ENCODE results near the gene PRKX.
"Not testable (repeated sequence)": the region's sequence is repeated elsewhere in the genome, so short reads cannot be mapped to it uniquely, and the experiment has no call there.

Gene PRKX

GRCh38 chrX:3707673-3708274, 5.7 kb downstream of the PRKX start:
- not testable (repeated sequence) for DNase-seq

- no peak for DNase-seq
Measured at GRCh38 chrX:3706481-3706880, 7.0 kb downstream of the PRKX start.

- DNase-seq, result not testable (repeated sequence)
Measured at GRCh38 chrX:3703251-3703650, 10.2 kb downstream of the PRKX start.

- peak; percentile 1 for DNase-seq
Measured at GRCh38 chrX:3702095-3702494, 11.4 kb downstream of the PRKX start.

- not testable (repeated sequence) for DNase-seq
Measured at GRCh38 chrX:3701445-3701928, 12.0 kb downstream of the PRKX start.

GRCh38 chrX:3699821-3700381, 13.5 kb downstream of the PRKX start:
- DNase-seq, result peak; percentile 10

GRCh38 chrX:3697701-3698279, 15.7 kb downstream of the PRKX start:
- DNase-seq, result peak; percentile 76

GRCh38 chrX:3697220-3697684, 16.2 kb downstream of the PRKX start:
- peak; percentile 11 for DNase-seq

GRCh38 chrX:3695536-3695935, 17.9 kb downstream of the PRKX start:
- DNase-seq, result no peak

- peak; percentile 5 for DNase-seq
Measured at GRCh38 chrX:3690140-3690539, 23.3 kb downstream of the PRKX start.

GRCh38 chrX:3683236-3683635, 30.2 kb downstream of the PRKX start:
- not testable (repeated sequence) for DNase-seq

- DNase-seq, result no peak
Measured at GRCh38 chrX:3680459-3680858, 33.0 kb downstream of the PRKX start.

- no peak for DNase-seq
Measured at GRCh38 chrX:3679669-3680068, 33.8 kb downstream of the PRKX start.

GRCh38 chrX:3678328-3678727, 35.1 kb downstream of the PRKX start:
- no peak for DNase-seq

- DNase-seq, result no peak
Measured at GRCh38 chrX:3674881-3675280, 38.6 kb downstream of the PRKX start.

- no peak for DNase-seq
Measured at GRCh38 chrX:3669841-3670475, 43.5 kb downstream of the PRKX start.

- no peak for DNase-seq
Measured at GRCh38 chrX:3666975-3667374, 46.5 kb downstream of the PRKX start.

- DNase-seq, result no peak
Measured at GRCh38 chrX:3664921-3665320, 48.5 kb downstream of the PRKX start.

GRCh38 chrX:3663576-3664250, 49.7 kb downstream of the PRKX start:
- not testable (repeated sequence) for DNase-seq

- no peak for DNase-seq
Measured at GRCh38 chrX:3659761-3660160, 53.7 kb downstream of the PRKX start.

- DNase-seq, result no peak
Measured at GRCh38 chrX:3655181-3655580, 58.3 kb downstream of the PRKX start.

GRCh38 chrX:3653111-3653510, 60.3 kb downstream of the PRKX start:
- no peak for DNase-seq

GRCh38 chrX:3651277-3651676, 62.2 kb downstream of the PRKX start:
- DNase-seq, result peak; percentile 1
